Measurements from ENCODE around the gene CCDC13.
"Not testable (repeated sequence)": the region's sequence is repeated elsewhere in the genome, so short reads cannot be mapped to it uniquely, and the experiment has no call there.

Gene CCDC13

GRCh38 chr3:42772670-42773408, at the start of gene CCDC13:
CCDC13 (minus strand) TSS chr3:42773253; CDS start chr3:42758345, 14,908 bp downstream.
- DNase-seq: peak; percentile 85

- no peak for DNase-seq
Measured at GRCh38 chr3:42822828-42823227, 49.8 kb upstream of the CCDC13 start.

GRCh38 chr3:42820746-42821051, 47.6 kb upstream of the CCDC13 start:
- no peak for DNase-seq

GRCh38 chr3:42819351-42819965, 46.4 kb upstream of the CCDC13 start:
- no peak for DNase-seq

GRCh38 chr3:42815826-42816225, 42.8 kb upstream of the CCDC13 start:
- no peak for DNase-seq

GRCh38 chr3:42814914-42815507, 42.0 kb upstream of the CCDC13 start:
- DNase-seq: no peak

GRCh38 chr3:42814246-42814645, 41.2 kb upstream of the CCDC13 start:
- DNase-seq: no peak

- DNase-seq: not testable (repeated sequence)
Measured at GRCh38 chr3:42811118-42811883, 38.2 kb upstream of the CCDC13 start.

GRCh38 chr3:42810706-42811105, 37.7 kb upstream of the CCDC13 start:
- DNase-seq: not testable (repeated sequence)

GRCh38 chr3:42809202-42809601, 36.1 kb upstream of the CCDC13 start, which contains the start of gene ACKR2:
ACKR2 (plus strand) TSS chr3:42809445; CDS start chr3:42864503, 55,058 bp downstream.
- no peak for DNase-seq

- DNase-seq: no peak
Measured at GRCh38 chr3:42807929-42808328, 34.9 kb upstream of the CCDC13 start.

GRCh38 chr3:42805141-42805821, 32.2 kb upstream of the CCDC13 start:
- DNase-seq: no peak

- no peak for DNase-seq
Measured at GRCh38 chr3:42804831-42805132, 31.7 kb upstream of the CCDC13 start.

- peak; percentile 89 for DNase-seq
Measured at GRCh38 chr3:42804106-42804830, 31.2 kb upstream of the CCDC13 start, which contains the start of gene HIGD1A. HIGD1A (minus strand) TSS chr3:42804490; CDS start chr3:42794253, 10,237 bp downstream.

GRCh38 chr3:42803414-42804105, 30.5 kb upstream of the CCDC13 start:
- peak; percentile 4 for DNase-seq

- DNase-seq: no peak
Measured at GRCh38 chr3:42802876-42803413, 29.9 kb upstream of the CCDC13 start.

GRCh38 chr3:42801784-42802183, 28.7 kb upstream of the CCDC13 start:
- no peak for DNase-seq

GRCh38 chr3:42801048-42801620, 28.1 kb upstream of the CCDC13 start:
- no peak for DNase-seq

- no peak for DNase-seq
Measured at GRCh38 chr3:42800251-42800650, 27.2 kb upstream of the CCDC13 start.

GRCh38 chr3:42799376-42799775, 26.3 kb upstream of the CCDC13 start:
- DNase-seq: no peak

- DNase-seq: no peak
Measured at GRCh38 chr3:42796332-42796885, 23.4 kb upstream of the CCDC13 start.

Measured in activated T-cell treated with anti-CD3 and anti-CD28 coated beads for 4 hours (primary cell).